Activated CD8-positive, alpha-beta memory T cell treated with anti-CD3 and anti-CD28 coated beads for 48 hours (primary cell): Measurements from ENCODE around the gene SIVA1.

Source experiments
- DNase-seq, 3 experiments: peaks; one replicate each; pipeline ENCODE4 v3.0.0-alpha.2; 2020; ENCODE audit warnings: low read depth in 2 of 3, low spot score in 2 of 3

SIVA1 gene

DNA sequence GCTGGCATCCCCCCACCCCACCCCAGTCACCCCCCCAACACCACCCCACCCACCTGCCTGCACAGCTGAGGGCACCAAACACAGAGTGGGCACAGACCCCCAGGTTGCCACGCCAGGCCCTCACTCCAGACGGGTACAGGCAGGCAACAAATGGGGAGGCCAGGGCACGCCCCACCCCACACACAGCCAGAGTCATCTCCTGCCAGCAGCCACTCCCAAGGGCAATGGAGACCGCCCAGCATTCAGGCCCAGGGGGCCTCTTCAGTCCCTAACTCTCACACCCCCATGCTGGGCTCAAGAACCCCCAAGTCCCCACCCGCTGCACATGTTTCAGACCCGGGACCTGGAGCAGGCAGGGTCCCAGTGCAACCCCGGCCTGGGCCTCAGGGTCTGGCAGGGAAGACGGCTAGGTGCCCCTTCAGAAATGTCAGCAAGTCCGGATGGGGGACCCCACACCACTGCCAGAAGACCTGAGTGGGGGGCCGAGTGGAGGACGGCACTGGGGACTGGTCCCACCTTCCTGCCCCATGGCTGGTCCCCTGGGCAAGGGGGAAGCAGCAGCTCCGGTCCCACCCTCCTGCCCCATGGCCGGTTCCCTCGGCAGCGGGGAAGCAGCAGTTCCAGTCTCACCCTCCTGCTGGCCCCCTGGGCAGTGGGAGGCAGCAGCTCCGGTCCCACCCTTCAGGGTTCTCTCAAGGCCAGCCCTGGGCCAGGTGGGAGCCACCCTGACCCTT lies 30.7 kb downstream of the SIVA1 start:
- no peak for DNase-seq

DNA sequence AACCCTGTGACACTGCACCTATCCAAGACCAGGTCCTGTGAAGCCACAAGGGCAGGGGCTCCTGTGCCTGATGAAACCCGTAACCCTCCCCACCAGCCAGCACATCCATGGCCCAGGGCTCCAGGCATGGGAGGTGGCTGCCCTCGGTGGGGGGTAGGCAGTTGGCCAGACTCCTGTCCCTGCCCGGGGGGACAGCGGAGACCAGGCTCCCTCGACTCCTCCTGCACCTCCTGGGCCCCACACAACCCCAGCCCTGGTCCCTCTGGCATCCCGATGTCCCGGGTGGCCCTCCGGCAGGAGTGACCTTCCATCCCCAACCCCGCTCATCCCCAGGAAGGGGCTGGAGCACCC lies 31.2 kb downstream of the SIVA1 start:
- no peak for DNase-seq

GRCh38 chr14:104784846-104785707 lies 32.1 kb downstream of the SIVA1 start:
- DNase-seq, result no peak

DNA sequence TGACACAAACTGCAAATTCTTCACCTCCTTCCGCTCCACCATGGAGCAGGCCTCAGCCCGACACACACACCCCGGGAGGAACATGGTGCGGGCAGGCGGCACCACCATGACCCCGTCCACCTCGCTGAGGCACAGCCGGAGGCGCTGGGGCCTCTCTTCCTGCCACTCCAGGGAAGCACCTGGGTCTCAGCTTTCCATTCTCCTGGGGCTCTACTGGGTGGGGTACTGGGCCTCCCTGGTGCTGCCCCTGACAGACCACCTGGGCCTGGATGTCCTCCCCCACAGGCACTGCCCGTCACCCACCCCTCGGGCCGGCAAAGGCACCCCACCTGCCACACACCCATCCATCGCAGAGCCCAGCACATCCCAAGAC lies 32.7 kb downstream of the SIVA1 start:
- no peak for DNase-seq

DNA sequence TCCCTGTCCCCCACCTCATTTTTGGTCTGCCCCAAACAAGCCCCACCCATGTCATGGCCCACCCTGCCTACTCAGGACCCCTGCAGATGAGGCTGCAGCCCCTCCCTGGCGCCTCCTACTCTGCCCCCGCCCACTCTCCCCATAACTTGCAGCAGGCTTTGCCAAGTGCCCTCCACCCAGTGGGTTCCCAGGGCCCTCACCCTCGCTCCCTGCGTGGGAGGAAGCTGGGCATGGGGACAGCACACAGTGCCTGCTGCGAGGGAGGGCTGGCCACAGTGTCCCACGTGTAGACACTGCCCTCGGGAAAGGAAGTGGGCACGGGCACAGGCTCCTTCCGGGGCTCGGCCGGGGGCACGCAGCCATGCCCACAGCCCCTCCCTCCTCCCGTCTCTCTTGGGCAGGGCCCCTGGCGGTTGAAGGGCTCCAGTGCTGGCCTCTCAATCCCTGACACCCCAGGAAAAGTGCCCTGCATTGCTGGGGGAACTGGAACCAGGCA lies 33.2 kb downstream of the SIVA1 start:
- no peak for DNase-seq

GRCh38 chr14:104786726-104787675 lies 34.1 kb downstream of the SIVA1 start:
- DNase-seq, result no peak

GRCh38 chr14:104787736-104788135 lies 34.8 kb downstream of the SIVA1 start:
- DNase-seq, result no peak

GRCh38 chr14:104788161-104788818 lies 35.3 kb downstream of the SIVA1 start:
- DNase-seq, result no peak

DNA sequence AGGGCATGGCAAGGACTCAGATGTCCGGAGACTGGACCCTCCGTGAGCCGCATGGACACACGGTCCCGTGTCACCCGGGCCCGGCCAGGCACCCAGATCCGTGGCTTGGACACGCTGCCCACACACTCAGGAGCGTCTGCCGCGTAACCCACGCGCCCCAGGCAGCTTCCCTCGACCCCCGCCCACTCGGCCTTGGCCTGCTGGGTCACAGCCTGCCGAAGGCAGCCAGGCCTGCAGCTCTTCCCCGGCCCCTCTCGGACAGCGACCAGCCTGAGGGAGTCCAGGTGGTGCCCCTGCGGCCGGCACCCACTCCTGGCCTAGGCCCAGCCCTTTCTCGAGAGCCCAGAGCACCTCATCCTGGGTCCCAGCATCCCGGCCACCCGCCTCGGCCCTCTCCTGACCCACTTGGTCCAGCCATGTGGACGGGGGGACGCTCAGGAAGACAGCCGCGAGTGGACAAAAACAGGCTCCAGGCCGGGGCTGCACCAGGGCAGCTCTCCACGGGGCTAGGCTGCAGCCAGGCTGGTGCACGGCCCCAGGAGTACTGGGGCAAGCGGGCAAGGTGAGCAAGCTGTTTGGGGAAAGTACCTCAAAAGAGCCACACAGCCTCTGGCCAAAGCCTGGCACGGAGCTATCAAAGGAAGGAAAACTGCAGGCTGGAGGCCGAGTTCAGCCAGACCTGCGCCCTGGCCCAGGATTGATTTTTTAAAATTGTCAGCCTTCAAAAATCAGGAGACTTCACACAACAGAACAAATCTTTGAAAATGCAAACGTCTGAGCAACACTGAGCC lies 36.1 kb downstream of the SIVA1 start:
- no peak for DNase-seq

DNA sequence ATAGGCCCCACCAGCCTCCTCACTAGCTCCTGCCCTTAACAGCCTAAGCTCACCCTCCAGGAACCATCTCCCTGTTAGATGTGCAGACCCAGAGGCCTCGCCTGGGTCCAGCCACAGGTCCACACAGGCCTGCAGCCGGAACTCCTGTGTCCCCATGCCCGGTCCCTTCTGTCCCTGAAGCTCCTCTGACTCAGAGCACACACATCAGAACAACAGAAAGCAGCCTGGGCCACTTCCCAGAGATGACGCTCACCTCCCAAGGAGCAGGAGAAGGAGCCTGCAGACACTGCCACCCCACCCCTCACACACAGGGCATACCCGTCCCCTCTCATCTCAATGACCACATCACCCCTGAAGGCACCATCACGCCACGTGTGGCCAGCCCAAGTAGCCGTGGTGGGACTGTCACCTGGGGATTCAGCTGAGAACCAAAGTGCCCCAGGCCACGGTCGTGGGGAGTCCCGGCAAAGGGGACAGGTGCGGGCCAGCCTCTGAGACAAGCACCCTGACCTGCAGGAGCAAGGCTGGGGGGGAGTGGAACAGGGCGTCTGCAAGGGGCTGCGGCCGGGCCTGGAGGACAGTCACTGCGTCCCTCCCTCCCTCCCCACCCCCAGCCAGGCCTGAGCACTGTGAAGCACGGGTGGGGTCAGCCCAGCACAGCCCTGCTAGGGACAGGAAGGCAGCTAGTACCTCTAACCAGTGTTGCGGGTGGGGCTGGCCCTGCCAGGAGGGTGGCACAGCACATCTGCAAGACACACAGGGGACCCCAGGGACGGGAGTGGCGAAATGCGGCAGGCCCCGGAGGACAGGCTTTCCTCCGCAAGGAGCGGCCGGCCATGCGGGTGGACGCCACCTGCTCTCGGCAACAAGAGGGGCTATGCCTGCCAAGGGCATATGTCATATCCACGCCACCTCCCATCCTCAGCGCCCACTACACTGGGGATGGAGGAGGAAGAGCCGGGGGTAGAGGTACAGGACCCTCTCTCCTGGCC lies 37.1 kb downstream of the SIVA1 start:
- DNase-seq, result no peak

DNA sequence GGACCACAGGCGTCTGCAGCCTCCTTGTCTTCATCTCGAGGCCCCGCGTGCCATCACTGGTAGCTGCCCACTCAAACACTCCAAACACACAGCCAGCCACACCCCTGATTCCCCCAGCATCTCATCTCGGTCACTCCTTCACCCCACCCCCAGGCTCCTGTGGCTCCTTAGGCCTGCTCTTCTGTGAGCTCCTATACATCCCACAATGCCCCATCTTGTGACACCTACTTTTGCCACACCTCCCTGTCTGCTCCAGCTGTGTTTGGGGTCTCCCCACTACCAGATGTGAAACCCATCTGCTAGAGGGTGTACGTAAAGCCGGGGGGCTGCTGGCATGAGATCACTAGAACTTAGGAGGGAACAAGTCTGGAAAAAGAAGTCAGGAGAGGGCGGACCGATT lies 38.5 kb downstream of the SIVA1 start:
- no peak for DNase-seq

GRCh38 chr14:104792101-104792884 lies 39.3 kb downstream of the SIVA1 start:
- no peak for DNase-seq

- no peak for DNase-seq
These were observed 40.2 kb downstream of the SIVA1 start for GRCh38 chr14:104792945-104793702.

DNA sequence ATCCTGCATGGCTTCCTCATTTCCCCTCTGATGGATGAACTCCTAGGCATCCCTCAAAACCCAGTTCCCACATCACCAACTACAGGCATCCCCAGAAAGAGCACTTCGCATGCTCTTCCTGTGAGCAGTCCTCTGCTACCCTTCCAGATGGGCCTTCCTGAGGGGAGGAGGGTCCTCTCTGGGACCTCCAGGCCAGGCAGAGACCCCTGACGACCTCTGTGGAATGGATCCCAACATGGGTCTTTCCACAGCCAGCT lies 40.7 kb downstream of the SIVA1 start:
- no peak for DNase-seq

GRCh38 chr14:104794099-104794498 lies 41.2 kb downstream of the SIVA1 start:
- DNase-seq, result peak; percentile 35 to 59 (median 38)

GRCh38 chr14:104794631-104794992 lies 41.7 kb downstream of the SIVA1 start:
- DNase-seq, result no peak

GRCh38 chr14:104794993-104795780 lies 42.2 kb downstream of the SIVA1 start, which contains the start of gene AKT1:
Gene AKT1 (minus strand): TSS chr14:104795748. CDS start chr14:104792643, 3,105 bp downstream.
- no peak for DNase-seq
